B cell (primary cell): ENCODE data around the gene EGFL6. TPM values are rescaled to one million over a fixed set of nuclear protein-coding genes. Genes with fewer than 3 reads are reported as not detected.
"Not testable (repeated sequence)": the region's sequence is repeated elsewhere in the genome, so short reads cannot be mapped to it uniquely, and the experiment has no call there.

ENCODE experiments used
- ATAC-seq: fragments of 200-7000 bp; cut with Tn5 transposase; one replicate; pipeline ENCODE4 v1.10.0; 2021; ENCODE audit warnings: low read depth, mild to moderate bottlenecking, moderate number of reproducible peaks, moderate library complexity
- CTCF ChIA-PET: fragments of 350-600 bp; sonication (Branson Sonifier 250); formaldehyde crosslinking; loops from one replicate; lab custom pipeline; 2021; ENCODE audit warnings: antibody characterized with exemption, inconsistent platforms; lab: Charles Lee
- POLR2A ChIA-PET: fragments of 350-600 bp; sonication (Branson Sonifier 250); formaldehyde crosslinking; loops from one replicate; lab custom pipeline; 2021; ENCODE audit warnings: antibody characterized with exemption; lab: Charles Lee
- DNase-seq: peaks from one replicate; pipeline ENCODE4 v3.0.0; 2013
- H2AFZ ChIP-seq: 2 replicates; pipeline ENCODE4 v1.6.1; 2012; ENCODE audit warnings: mild to moderate bottlenecking, low read depth, low read length; ENCODE audit not compliant: insufficient read depth, poor library complexity, severe bottlenecking
- H3K27ac ChIP-seq, 2 donors: 1 replicate in 1 of 2; 2 replicates in 1 of 2; pipeline ENCODE4 v1.5.1; 2012 to 2013; ENCODE audit warnings: low read length in 2 of 2, mild to moderate bottlenecking in 2 of 2, moderate library complexity in 1 of 2
- H3K27me3 ChIP-seq, 4 experiments: fragments of 200-600 bp in 1 of 4; sonication (generic) in 1 of 4; replicated peaks in 1 of 4; 1 replicate in 2 of 4; 2 replicates in 2 of 4; pipeline versions ENCODE4 v1.6.1 to v1.7.0; 2013 to 2016; ENCODE audit warnings: low read length in 3 of 4, mild to moderate bottlenecking in 2 of 4, mixed read lengths in 1 of 4, moderate library complexity in 1 of 4; ENCODE audit not compliant: insufficient read depth in 4 of 4, control insufficient read depth in 3 of 4; ENCODE audit errors: control extremely low read depth in 1 of 4
- H3K36me3 ChIP-seq, 2 experiments: replicated peaks in 1 of 2; 1 replicate in 1 of 2; 2 replicates in 1 of 2; pipeline versions ENCODE4 v1.6.1 to v1.7.1; 2013; ENCODE audit warnings: low read length in 1 of 2; ENCODE audit not compliant: insufficient read depth in 2 of 2, control insufficient read depth in 1 of 2; ENCODE audit errors: control extremely low read depth in 1 of 2, extremely low read depth in 1 of 2
- H3K4me1 ChIP-seq, 2 donors: fragments of 200-600 bp in 1 of 2; sonication (generic) in 1 of 2; 1 replicate in 1 of 2; 2 replicates in 1 of 2; pipeline versions ENCODE4 v1.5.1 to v1.6.1; 2013 to 2017; ENCODE audit warnings: low read length in 2 of 2; ENCODE audit not compliant: control insufficient read depth in 2 of 2, insufficient read depth in 2 of 2
- H3K4me2 ChIP-seq: replicated peaks from 2 replicates; pipeline ENCODE3; 2012; ENCODE audit warnings: mild to moderate bottlenecking, low read depth, low read length; ENCODE audit not compliant: poor library complexity, severe bottlenecking
- H3K4me3 ChIP-seq, 5 experiments: fragments of 200-600 bp in 1 of 5; sonication (generic) in 1 of 5; 1 replicate in 3 of 5; 2 replicates in 2 of 5; pipeline versions ENCODE4 v1.5.1 to v1.7.0; 2011 to 2016; ENCODE audit warnings: low read length in 4 of 5, mild to moderate bottlenecking in 4 of 5, low read depth in 2 of 5, control low read depth in 1 of 5, moderate library complexity in 1 of 5; ENCODE audit not compliant: insufficient read depth in 1 of 5; ENCODE audit errors: control extremely low read depth in 1 of 5, extremely low read depth in 1 of 5
- H3K79me2 ChIP-seq: fragments of 200-600 bp; sonication (generic); one replicate; pipeline ENCODE4 v1.6.0; 2016; ENCODE audit warnings: low read length; ENCODE audit not compliant: control insufficient read depth, insufficient read depth
- H3K9ac ChIP-seq: fragments of 200-600 bp; sonication (generic); 2 replicates; pipeline ENCODE4 v1.6.1; 2017; ENCODE audit warnings: mild to moderate bottlenecking, low read length, moderate library complexity
- H3K9me3 ChIP-seq, 3 donors: one replicate each; pipeline versions ENCODE4 v1.6.1 to v1.7.1; 2013; ENCODE audit warnings: low read length in 2 of 3; ENCODE audit not compliant: control insufficient read depth in 2 of 3, insufficient read depth in 1 of 3; ENCODE audit errors: control extremely low read depth in 1 of 3
- H4K20me1 ChIP-seq: 2 replicates; pipeline ENCODE4 v1.6.0; 2012; ENCODE audit warnings: mild to moderate bottlenecking, low read length; ENCODE audit not compliant: insufficient read depth, control insufficient read depth, poor library complexity, severe bottlenecking
- H3K27ac Mint-ChIP-seq: one replicate; pipeline ENCODE4 v1.8.0; 2021; ENCODE audit warnings: mixed read lengths
- H3K27me3 Mint-ChIP-seq: one replicate; pipeline ENCODE4 v1.8.0; 2021; ENCODE audit warnings: mixed read lengths
- H3K4me1 Mint-ChIP-seq: one replicate; pipeline ENCODE4 v1.8.0; 2021; ENCODE audit warnings: mixed read lengths
- H3K4me3 Mint-ChIP-seq: one replicate; pipeline ENCODE4 v1.8.0; 2021; ENCODE audit warnings: mixed read lengths
- H3K9me3 Mint-ChIP-seq: one replicate; pipeline ENCODE4 v1.8.0; 2022; ENCODE audit warnings: mixed read lengths; ENCODE audit not compliant: insufficient read depth
- EZH2 ChIP-seq: IDR thresholded peaks from 2 replicates; pipeline ENCODE4 v1.6.1; 2012; ENCODE audit warnings: borderline replicate concordance, low read depth, mild to moderate bottlenecking, moderate library complexity, low read length; ENCODE audit not compliant: insufficient read depth, poor library complexity, severe bottlenecking
- WGBS: methylation state at CpG from one replicate; pipeline ENCODE4 v1.1.5; 2013; ENCODE audit warnings: missing lambda C conversion rate; ENCODE audit not compliant: insufficient coverage; 5-methylcytosine and 5-hydroxymethylcytosine counted together
- intact Hi-C: fragments of 100-400 bp; cut with micrococcal nuclease; formaldehyde crosslinking; loops from one replicate; pipeline ENCODE4 v1.10.0; 2022
- polyA plus RNA-seq: library from polyadenylated mRNA; depleted of rRNA; stranded (reverse); fragments of >200 nt; gene quantifications from 2 replicates; pipeline ENCODE4 v1.2.3, GENCODE V29; 2012
- total RNA-seq, 2 donors: library from RNA; stranded (reverse); fragments of 120-200 nt in 1 of 2; gene quantifications; 1 replicate in 1 of 2; 2 replicates in 1 of 2; pipeline versions ENCODE4 v1.2.3 to v1.2.4, GENCODE V29; 2013 to 2022
- TF ChIP-seq, protein P1 (sequence below): fragments of 200-600 bp; IDR thresholded peaks from one replicate; pipeline ENCODE4 v1.8.0; 2022; ENCODE audit warnings: antibody characterized with exemption, mild to moderate bottlenecking

The EGFL6 gene
- total and polyA plus RNA-seq, 2 donors (not counting 1 experiment from before 2014, with no cell fraction given): not detected

DNA sequence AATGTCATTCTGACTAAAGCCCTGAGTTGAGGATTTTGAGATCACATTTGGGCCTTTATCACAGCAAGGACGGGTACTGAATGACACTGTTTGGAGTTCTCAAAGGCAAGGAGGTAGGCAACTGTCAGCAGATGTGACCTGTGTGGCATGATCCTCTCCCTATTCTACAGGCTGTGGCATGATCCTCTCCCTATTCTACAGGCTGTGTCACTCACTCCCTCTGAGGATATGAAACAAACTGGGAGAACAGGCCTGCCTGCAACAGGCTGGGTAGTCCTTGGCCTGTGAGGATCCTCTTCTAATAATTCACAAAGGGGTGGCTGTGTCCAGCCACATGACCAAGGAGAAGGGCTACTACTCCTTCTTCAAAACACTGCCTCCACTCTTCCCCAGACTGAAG lies 68.6 kb downstream of the EGFL6 start:
- no CpG with 5 or more reads among the region's 1 CpG for WGBS
- Mint-ChIP-seq H3K27ac (no peak overlapping the region), H3K4me1 (no peaks in the 10 kb centered on the region), H3K27me3 (no peaks in the 10 kb centered on the region), H3K9me3 (no peaks in the 10 kb centered on the region), H3K4me3 (no peak overlapping the region)
- Histone ChIP-seq H2AFZ (no peak overlapping the region), H3K9me3 (peaks cover 0 to 5% (median 0%) of the 10 kb centered on the region in 3 donors), H3K4me1 (no peaks in the 10 kb centered on the region), H3K27ac (no peak overlapping the region), H3K9ac (no peak overlapping the region), H3K4me2 (no peak overlapping the region), H3K36me3 (no peaks in the 10 kb centered on the region), H3K4me3 (no peak overlapping the region), H4K20me1 (no peaks in the 10 kb centered on the region), H3K27me3 (peaks cover 0 to 17% (median 1%) of the 10 kb centered on the region in 4 experiments), H3K79me2 (no peaks in the 10 kb centered on the region)
- intact Hi-C loops: no loop called here
- DNase-seq: no peak
- TF ChIP-seq, protein P1, sequence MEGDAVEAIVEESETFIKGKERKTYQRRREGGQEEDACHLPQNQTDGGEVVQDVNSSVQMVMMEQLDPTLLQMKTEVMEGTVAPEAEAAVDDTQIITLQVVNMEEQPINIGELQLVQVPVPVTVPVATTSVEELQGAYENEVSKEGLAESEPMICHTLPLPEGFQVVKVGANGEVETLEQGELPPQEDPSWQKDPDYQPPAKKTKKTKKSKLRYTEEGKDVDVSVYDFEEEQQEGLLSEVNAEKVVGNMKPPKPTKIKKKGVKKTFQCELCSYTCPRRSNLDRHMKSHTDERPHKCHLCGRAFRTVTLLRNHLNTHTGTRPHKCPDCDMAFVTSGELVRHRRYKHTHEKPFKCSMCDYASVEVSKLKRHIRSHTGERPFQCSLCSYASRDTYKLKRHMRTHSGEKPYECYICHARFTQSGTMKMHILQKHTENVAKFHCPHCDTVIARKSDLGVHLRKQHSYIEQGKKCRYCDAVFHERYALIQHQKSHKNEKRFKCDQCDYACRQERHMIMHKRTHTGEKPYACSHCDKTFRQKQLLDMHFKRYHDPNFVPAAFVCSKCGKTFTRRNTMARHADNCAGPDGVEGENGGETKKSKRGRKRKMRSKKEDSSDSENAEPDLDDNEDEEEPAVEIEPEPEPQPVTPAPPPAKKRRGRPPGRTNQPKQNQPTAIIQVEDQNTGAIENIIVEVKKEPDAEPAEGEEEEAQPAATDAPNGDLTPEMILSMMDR: no peak
- no peak for TF ChIP-seq EZH2
- POLR2A ChIA-PET: no interaction called here
- CTCF ChIA-PET: no interaction called here
- ATAC-seq: no peak

DNA sequence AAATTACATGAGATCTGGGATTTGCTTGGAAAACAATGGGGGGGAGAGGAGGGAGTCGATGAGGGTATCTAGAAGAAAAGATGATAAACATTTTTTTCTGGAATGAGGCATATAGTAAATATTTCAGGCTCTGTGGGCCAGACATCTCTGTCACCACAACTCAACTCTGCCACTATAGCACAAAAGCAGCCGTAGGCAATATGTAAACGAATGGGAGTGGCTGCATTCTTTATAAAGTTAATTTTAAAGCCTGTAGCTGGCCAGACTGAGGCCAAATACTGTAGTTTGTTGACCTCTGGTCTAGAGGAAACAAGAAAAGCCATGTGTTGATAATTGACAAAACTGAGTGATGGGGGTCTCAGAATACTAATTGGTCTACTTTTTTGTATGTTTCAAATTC lies 69.4 kb downstream of the EGFL6 start:
- Mint-ChIP-seq H3K9me3 (no peaks in the 10 kb centered on the region), H3K27ac (no peak overlapping the region), H3K27me3 (no peaks in the 10 kb centered on the region), H3K4me3 (no peak overlapping the region), H3K4me1 (no peaks in the 10 kb centered on the region)
- intact Hi-C loops: no loop called here
- TF ChIP-seq, protein P1: no peak
- TF ChIP-seq EZH2: no peak
- CTCF ChIA-PET: no interaction called here
- ATAC-seq (no peak), DNase-seq (no peak)
- WGBS: no CpG with 5 or more reads among the region's 3 CpGs
- Histone ChIP-seq H3K9ac (no peak overlapping the region), H4K20me1 (no peaks in the 10 kb centered on the region), H3K36me3 (no peaks in the 10 kb centered on the region), H3K4me3 (no peak overlapping the region), H3K79me2 (no peaks in the 10 kb centered on the region), H2AFZ (no peak overlapping the region), H3K27me3 (peaks cover 0 to 17% (median 1%) of the 10 kb centered on the region in 4 experiments), H3K27ac (no peak overlapping the region), H3K9me3 (peaks cover 0 to 5% (median 0%) of the 10 kb centered on the region in 3 donors), H3K4me1 (no peaks in the 10 kb centered on the region), H3K4me2 (no peak overlapping the region)
- POLR2A ChIA-PET: no interaction called here

DNA sequence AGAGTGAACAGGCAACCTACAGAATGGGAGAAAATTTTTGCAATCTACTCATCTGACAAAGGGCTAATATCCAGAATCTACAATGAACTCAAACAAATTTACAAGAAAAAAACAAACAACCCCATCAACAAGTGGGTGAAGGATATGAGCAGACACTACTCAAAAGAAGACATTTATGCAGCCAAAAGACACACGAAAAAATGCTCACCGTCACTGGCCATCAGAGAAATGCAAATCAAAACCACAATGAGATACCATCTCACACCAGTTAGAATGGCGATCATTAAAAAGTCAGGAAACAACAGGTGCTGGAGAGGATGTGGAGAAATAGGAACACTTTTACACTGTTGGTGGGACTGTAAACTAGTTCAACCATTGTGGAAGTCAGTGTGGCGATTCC lies 72.3 kb downstream of the EGFL6 start:
- H3K27ac ChIP-seq, H3K9me3 Mint-ChIP-seq, CTCF ChIA-PET, H4K20me1 ChIP-seq, H3K4me3 ChIP-seq, H3K36me3 ChIP-seq, H3K79me2 ChIP-seq, H3K27me3 Mint-ChIP-seq, H3K4me2 ChIP-seq, intact Hi-C loops, H3K4me1 Mint-ChIP-seq, H3K27ac Mint-ChIP-seq, H3K9ac ChIP-seq, ATAC-seq, DNase-seq, H3K4me3 Mint-ChIP-seq, POLR2A ChIA-PET, H2AFZ ChIP-seq, H3K9me3 ChIP-seq, H3K4me1 ChIP-seq: not testable (repeated sequence)
- peaks cover 0 to 15% (median 0%) of the 10 kb centered on the region in 4 experiments for H3K27me3 ChIP-seq
- no CpG with 5 or more reads among the region's 4 CpGs for whole genome bisulfite sequencing
